Left colon (tissue), 2 donors: ENCODE results near the gene PPP6R3. TPM values are rescaled to one million over a fixed set of nuclear protein-coding genes. Genes with fewer than 3 reads are reported as not detected.
"Not testable (repeated sequence)": the region's sequence is repeated elsewhere in the genome, so short reads cannot be mapped to it uniquely, and the experiment has no call there.

Experiments used
- ATAC-seq: fragments of 200-7000 bp; cut with Tn5 transposase; one replicate; pipeline ENCODE4 v1.9.1; 2020; ENCODE audit warnings: mild to moderate bottlenecking, moderate library complexity
- DNase-seq, 2 donors: peaks; one replicate each; pipeline ENCODE4 v3.0.0-alpha.2; 2020
- intact Hi-C, 2 donors: fragments of 100-400 bp; cut with DNase I in 1 of 2; cut with micrococcal nuclease in 1 of 2; formaldehyde crosslinking; loops; one replicate each; pipeline versions ENCODE4 v1.11.2 to v1.14.0; 2022; cut with DNase I, micrococcal nuclease
- total RNA-seq, 2 donors: library from RNA; stranded (reverse); fragmentation: NEBNext Ultra II Directional; extraction: Animal tissue kit (Norgen Biotek cat#: 25700); gene quantifications; one replicate each; pipeline ENCODE4 v1.2.1, GENCODE V29; 2021
- donor health status: DM: no; HTN: no; CAD: no.
- donor health status: DM: yes; HTN: yes; CAD: no.

PPP6R3 gene
- total RNA-seq, 2 donors from 2014 or later, result 102 to 112 TPM

- ATAC-seq, result no peak
- intact Hi-C loops, result no loop called here
- no peak for DNase-seq
Measured at GRCh38 chr11:68473693-68474092, 13.1 kb downstream of the PPP6R3 start.

GRCh38 chr11:68475626-68476025 is 15.1 kb downstream of the PPP6R3 start:
- ATAC-seq, DNase-seq, intact Hi-C loops: not testable (repeated sequence)

DNA sequence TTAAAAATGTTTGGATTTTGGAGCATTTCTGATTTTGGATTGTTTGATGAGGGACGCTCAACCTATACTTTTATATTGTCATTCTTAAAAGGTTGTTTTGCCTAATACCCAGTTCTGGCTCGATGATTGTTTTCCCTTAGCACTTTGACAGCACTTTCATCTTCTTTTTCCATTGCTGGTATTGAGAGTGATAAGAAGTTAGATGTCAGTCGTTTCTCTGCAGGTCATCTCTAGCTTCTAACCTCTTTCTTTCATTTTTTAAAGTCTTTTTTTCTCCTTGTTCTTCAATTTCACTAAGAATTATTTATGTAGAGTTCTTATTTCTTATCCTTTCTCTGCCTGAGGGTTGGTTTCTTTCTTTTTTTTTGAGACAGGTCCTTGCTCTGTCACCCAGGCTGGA is 18.8 kb downstream of the PPP6R3 start:
- no peak for ATAC-seq
- intact Hi-C loops, result no loop called here

GRCh38 chr11:68480193-68480592 is 19.6 kb downstream of the PPP6R3 start:
- intact Hi-C loops, result no loop called here
- ATAC-seq, result no peak

More for the DNA sequence above, 18.8 kb downstream of the PPP6R3 start:
- DNase-seq, result no peak

GRCh38 chr11:68480852-68481510 is 20.4 kb downstream of the PPP6R3 start:
- intact Hi-C loops, result no loop called here
- ATAC-seq, result peak; percentile 52
- no peak for DNase-seq

More at GRCh38 chr11:68480193-68480592, 19.6 kb downstream of the PPP6R3 start:
- no peak for DNase-seq

GRCh38 chr11:68481579-68482240 is 21.2 kb downstream of the PPP6R3 start:
- intact Hi-C loops, result no loop called here
- DNase-seq, result no peak
- peak; percentile 77 for ATAC-seq

- ATAC-seq (no peak), DNase-seq (no peak)
- intact Hi-C loops, result no loop called here
Measured at GRCh38 chr11:68488623-68489022, 28.1 kb downstream of the PPP6R3 start.

DNA sequence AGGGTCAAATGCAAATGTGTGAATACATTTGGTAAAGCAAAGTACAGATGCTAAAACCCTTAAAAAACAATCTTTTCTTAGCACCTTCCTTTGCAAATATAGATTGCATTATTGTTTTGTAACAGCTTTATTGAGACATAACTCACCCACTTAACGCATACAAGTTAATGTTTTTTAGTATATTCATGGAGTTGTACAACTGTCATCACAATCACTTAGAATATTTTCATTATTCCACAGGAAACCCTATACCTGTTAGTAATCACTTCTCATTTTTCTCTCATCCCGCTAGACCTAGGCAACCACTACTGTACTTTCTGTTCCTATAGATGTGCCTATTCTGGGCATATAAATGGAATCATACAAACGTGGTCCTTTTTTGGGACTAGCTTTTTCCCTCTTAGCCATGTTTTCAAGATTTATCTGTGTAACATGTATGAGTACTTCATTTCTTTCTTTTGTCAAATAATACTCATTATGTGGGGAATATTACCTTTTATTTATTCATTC is 34.7 kb downstream of the PPP6R3 start:
- no peak for DNase-seq

DNA sequence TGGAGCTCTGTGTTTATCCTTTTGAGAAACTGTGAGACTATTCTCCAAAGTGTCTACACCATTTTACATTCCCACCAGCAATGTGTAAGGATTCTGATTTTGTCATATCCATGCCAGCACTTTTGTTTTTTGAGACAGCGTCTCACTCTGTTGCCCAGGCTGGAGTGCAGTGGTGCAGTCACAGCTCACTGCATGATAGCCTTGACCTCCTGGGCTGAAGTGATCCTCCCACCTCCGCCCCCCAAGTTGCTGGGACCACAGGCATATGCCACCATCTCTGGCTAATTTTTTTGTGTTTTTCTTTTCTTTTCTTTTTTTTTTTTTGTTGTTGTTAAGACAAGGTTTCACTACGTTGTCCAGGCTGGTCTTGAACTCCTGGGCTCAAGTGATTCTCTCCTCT is 35.3 kb downstream of the PPP6R3 start:
- DNase-seq, result no peak
- intact Hi-C loops, result no loop called here
- no peak for ATAC-seq

More for the DNA sequence above, 34.7 kb downstream of the PPP6R3 start:
- intact Hi-C loops, result no loop called here
- ATAC-seq, result no peak

DNA sequence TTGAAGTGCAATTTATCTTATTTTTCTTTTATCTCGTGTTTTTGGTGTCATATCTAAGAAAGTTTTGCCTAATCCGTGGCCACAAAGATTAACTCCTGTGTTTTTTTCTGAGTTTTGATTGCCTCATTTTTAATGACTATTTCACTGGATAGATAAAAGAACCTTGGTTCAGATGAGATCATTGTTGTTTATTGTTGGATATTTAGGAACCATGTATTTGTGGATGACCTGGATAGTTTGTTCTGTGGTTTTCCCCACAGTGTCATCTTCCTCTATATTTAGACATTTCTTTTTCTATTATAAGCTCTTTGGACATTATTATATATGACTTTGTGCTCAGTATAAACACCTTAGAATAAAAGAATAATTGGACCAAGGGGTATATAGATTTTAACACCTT is 37.2 kb downstream of the PPP6R3 start:
- DNase-seq (no peak), ATAC-seq (no peak)
- intact Hi-C loops, result no loop called here

DNA sequence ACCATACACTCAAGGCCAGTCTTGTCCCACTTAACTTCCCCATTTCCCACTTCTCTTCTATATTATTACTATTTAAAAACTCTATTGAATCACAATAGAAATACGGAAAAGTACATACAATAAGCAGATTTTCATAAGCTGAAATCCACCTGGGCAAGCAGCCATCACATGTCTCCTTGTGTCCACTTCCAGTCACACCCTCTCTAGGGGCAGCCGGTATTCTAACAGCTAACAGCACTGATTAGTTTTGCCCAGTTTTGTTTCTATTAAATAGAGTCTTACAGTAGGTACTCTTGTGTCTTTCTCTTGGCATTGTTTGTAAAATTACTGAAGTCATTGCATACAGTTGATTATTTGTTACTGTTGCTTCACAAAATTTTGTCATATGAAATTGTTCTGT is 37.8 kb downstream of the PPP6R3 start:
- intact Hi-C loops, result no loop called here
- ATAC-seq, result peak; percentile 73
- peak in 1 of 2 donors; percentile 22 for DNase-seq

DNA sequence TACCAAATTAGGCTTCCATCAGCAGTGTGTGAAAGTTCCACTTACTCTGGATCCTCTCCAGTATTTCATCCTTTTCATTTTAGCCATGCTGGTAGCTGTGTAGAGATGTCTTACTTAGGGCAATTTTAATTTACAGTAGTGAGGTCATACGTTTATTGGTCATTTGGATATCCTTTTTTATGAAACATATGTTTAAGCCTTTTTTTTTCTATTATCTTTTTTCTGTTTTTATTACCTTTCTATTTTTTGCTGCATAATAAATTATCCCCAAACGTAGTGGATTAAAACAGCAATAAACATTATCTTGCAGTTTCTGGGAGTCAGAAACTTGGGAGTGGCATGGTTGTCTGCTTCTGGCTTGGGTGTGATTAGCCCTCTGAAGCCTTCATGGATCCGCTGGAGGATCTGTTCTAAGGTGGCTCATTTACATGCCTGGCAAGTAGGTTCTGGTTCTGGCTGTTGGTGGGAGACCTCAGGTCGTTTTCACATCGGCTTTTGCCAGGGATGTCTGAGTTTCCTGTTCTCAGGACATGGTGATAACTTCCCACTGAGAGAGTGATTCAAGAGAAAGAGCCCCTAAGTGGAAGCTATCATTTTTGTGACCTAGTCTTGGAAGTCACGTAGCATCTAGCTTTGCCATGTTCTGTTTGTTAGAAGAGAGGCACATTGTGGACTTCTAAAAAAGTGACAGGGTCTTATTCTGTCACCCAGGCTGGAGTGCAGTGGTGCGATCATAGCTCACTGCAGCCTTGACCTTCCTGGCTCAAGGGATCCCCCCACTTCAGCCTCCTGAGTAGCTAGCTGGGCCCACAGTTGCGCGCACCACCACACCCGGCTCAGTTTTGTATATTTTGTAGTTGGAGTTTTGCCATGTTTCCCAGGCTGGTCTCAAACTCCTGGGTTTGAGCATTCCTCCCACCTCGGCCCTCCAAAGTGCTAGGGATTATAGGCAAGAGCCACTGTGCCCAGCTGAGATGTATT is 38.6 kb downstream of the PPP6R3 start:
- ATAC-seq (peak; percentile 65), DNase-seq (no peak)
- intact Hi-C loops, result no loop called here

GRCh38 chr11:68500206-68500605 is 39.7 kb downstream of the PPP6R3 start:
- ATAC-seq (no peak), DNase-seq (no peak)
- intact Hi-C loops, result no loop called here

GRCh38 chr11:68501813-68502212 is 41.3 kb downstream of the PPP6R3 start:
- ATAC-seq, result no peak
- no peak for DNase-seq
- intact Hi-C loops, result no loop called here

DNA sequence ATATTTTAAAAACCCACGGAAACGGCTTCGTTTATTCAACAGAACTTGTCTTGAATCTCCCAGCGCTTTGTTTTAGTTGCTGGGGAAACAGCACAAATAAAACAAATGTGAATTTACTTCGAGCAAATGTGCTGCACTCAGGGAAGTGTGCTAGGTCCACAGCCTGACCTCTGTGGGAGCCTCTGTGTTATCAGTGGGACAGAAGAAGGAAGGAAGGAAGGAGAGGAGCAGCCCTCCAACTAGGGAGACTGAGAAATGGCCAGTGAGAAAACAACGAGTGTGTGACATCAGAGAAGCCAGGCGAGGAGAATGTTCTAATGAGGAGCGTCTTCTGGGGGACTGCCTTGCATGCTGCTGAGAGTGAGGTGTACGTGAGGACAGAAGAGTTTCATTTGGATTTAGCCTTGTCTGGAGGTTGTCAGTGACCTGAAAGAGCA is 42.7 kb downstream of the PPP6R3 start:
- DNase-seq, result no peak
- intact Hi-C loops, result no loop called here

DNA sequence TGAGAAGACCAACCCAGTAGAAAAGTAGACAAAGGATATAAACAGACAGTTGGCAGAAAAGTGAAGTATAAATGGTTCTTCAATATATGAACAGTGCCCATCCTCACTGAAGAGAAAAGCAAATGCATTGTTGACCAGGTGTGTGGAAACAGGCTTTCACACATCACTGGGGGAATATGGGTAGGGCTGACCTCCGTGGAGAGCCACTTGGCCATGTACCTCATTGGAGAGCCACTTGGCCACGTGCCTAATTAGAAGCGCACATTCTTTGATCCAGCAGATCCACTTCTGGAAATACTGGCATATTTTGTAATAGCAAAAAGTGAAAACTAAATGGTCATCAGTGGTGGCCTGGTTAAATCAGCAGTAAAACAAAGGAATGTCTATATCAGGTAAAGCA is 43.2 kb downstream of the PPP6R3 start:
- ATAC-seq (no peak), DNase-seq (no peak)
- intact Hi-C loops, result no loop called here

More for the DNA sequence above, 42.7 kb downstream of the PPP6R3 start:
- ATAC-seq, result no peak

- ATAC-seq, result no peak
- intact Hi-C loops, result no loop called here
- no peak for DNase-seq
Measured at GRCh38 chr11:68504432-68505066, 44.0 kb downstream of the PPP6R3 start.

DNA sequence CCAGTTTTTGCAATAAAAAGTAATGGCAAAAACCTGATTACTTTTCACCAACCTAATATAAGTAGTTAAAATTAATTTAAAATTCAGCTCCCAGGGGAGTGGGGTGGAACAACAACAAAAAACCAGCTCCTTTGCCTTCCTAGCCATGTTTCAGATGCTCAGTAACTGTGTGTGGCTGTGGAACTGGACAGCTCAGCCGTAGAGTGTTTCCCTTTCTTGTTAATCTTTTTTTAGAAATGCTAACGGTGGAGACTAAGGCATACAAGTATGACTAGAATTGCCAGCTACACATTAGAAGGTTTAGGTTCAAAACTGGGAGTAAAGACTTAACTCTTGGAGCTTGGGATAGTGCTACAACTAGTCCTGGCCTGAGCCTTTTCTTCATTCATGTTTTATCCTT is 45.0 kb downstream of the PPP6R3 start:
- intact Hi-C loops, result no loop called here
- ATAC-seq, result no peak
- DNase-seq, result no peak

DNA sequence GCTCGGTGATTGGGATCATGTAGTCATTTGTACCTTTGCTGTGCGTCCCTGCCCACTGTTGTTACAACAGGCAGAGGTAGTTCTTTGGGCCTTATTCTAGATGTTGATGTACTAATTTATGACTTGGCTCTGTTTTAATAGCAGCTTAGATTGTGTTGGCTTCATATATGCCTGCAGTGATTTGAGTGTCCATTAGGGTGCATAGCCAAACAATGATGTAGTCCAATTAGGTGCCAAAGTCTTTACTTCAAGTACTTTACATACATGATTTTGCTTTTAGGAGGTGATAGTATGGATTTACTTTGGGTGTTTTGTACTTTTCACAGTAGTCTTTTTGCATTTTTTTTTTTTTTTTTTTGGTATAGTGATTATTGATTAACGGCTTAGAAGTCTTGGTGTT is 46.4 kb downstream of the PPP6R3 start:
- intact Hi-C loops, result no loop called here
- peak; percentile 44 for ATAC-seq

More for the DNA sequence above, 46.4 kb downstream of the PPP6R3 start:
- no peak for DNase-seq
